ENCODE measurements around the gene TIMP2.

DNA sequence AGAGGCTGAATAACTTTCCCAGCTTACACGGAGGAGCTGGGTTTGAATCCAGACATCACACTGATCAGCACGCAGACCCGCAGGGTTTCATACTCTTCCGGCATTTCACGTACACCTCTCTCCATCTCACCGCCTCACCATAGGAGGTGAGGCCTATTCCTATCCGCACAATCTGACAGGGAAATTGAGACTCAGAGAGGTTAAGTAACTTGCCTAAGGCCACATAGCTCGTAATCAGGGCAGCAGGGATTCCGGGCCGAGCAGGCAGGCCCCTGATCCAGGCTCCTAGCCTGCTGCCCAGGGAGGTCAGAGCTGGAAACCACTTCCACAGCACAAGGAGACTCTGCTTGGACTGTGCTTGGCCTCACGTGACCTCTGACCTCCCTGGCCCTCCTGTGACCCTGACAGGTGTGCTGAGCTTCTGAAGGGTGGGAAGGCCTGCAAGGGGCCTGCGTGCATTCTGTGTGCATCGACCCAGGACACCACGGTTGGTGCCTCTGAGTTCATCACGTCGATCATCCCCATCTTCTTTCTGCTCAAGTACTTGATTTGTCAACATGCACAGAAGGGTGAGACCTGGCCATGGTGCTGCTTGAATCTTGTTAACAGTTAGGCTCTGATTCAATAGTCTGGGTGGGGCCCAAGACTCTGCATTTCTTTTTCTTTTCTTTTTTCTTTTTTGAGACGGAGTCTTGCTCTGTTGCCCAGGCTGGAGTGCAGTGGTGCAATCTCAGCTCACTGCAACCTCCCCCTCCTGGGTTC lies 26.9 kb downstream of the TIMP2 start:
- TF ChIP-seq, protein P1, sequence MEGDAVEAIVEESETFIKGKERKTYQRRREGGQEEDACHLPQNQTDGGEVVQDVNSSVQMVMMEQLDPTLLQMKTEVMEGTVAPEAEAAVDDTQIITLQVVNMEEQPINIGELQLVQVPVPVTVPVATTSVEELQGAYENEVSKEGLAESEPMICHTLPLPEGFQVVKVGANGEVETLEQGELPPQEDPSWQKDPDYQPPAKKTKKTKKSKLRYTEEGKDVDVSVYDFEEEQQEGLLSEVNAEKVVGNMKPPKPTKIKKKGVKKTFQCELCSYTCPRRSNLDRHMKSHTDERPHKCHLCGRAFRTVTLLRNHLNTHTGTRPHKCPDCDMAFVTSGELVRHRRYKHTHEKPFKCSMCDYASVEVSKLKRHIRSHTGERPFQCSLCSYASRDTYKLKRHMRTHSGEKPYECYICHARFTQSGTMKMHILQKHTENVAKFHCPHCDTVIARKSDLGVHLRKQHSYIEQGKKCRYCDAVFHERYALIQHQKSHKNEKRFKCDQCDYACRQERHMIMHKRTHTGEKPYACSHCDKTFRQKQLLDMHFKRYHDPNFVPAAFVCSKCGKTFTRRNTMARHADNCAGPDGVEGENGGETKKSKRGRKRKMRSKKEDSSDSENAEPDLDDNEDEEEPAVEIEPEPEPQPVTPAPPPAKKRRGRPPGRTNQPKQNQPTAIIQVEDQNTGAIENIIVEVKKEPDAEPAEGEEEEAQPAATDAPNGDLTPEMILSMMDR (IDR thresholded peaks at IDR 0.05) = no peak
- no peak for TF ChIP-seq POLR2A (IDR thresholded peaks at IDR 0.05)

Measured in uterus (tissue), 2 donors.